IPS-15b (cell line): ENCODE measurements around the gene CHFR.
"Not testable (repeated sequence)": the region's sequence is repeated elsewhere in the genome, so short reads cannot be mapped to it uniquely, and the experiment has no call there.

ENCODE experiments used
- H3K27me3 ChIP-seq: one replicate; pipeline ENCODE4 v1.6.1; 2013; ENCODE audit warnings: low read length; ENCODE audit not compliant: control insufficient read depth, insufficient read depth
- H3K36me3 ChIP-seq: one replicate; pipeline ENCODE4 v1.6.1; 2013; ENCODE audit warnings: low read length; ENCODE audit not compliant: control insufficient read depth, insufficient read depth
- H3K4me1 ChIP-seq: one replicate; pipeline ENCODE4 v1.6.1; 2013; ENCODE audit warnings: mild to moderate bottlenecking, low read length; ENCODE audit not compliant: control insufficient read depth, insufficient read depth
- H3K4me3 ChIP-seq: one replicate; pipeline ENCODE4 v1.5.1; 2013; ENCODE audit warnings: low read depth, low read length
- H3K9ac ChIP-seq: one replicate; pipeline ENCODE4 v1.6.1; 2013; ENCODE audit warnings: low read depth, mild to moderate bottlenecking, low read length
- H3K9me3 ChIP-seq: one replicate; pipeline ENCODE4 v1.6.1; 2013; ENCODE audit warnings: mild to moderate bottlenecking, low read length; ENCODE audit not compliant: control insufficient read depth, insufficient read depth

Gene CHFR

DNA sequence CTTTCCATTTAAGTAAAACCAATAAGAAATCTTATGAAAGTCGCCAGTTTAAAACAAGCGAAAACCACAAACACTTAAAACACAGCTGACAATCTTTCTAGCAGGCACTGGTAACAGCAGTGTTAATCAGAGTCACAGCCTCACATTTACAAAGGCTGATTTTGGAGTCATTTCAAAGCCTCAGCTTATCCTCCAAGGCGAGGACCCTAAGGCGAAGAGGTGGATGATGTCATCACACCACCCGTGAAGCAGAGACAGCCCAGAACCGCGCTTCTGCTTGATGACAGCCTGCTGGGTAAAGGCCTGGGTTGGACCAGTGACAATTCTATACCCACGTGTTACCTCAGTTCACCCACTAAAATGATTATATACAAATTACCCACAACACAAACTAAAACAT is 68.8 kb downstream of the CHFR start:
- H3K36me3 ChIP-seq = peaks cover 45% of the 10 kb centered on the region
- no peaks in the 10 kb centered on the region for H3K4me1 ChIP-seq
- H3K27me3 ChIP-seq = no peaks in the 10 kb centered on the region

DNA sequence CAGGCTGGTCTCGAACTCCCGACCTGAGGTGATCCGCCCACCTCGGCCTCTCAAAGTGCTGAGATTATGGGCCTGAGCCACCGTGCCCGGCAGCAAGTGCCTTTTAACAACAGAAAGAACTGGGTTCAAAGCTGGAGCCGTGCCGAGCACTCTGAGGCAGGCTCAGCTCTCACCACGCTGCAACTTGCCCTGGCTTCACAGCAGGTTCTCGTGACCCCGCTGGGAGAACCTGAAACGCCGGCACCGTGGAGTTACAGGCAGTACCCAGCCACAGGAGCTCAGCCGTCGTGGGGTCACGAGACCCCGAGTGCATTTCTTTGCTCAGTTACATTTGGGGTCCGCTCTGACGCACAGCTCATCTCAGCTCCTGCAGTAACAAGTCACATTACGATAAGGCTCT is 73.2 kb downstream of the CHFR start:
- H3K9me3 ChIP-seq = no peaks in the 10 kb centered on the region
- no peak overlapping the region for H3K4me3 ChIP-seq
- peaks cover 44% of the 10 kb centered on the region for H3K36me3 ChIP-seq
- H3K4me1 ChIP-seq = no peaks in the 10 kb centered on the region
- H3K9ac ChIP-seq = no peak overlapping the region
- no peaks in the 10 kb centered on the region for H3K27me3 ChIP-seq

More for the DNA sequence above, 68.8 kb downstream of the CHFR start:
- no peaks in the 10 kb centered on the region for H3K9me3 ChIP-seq
- no peak overlapping the region for H3K4me3 ChIP-seq
- no peak overlapping the region for H3K9ac ChIP-seq

DNA sequence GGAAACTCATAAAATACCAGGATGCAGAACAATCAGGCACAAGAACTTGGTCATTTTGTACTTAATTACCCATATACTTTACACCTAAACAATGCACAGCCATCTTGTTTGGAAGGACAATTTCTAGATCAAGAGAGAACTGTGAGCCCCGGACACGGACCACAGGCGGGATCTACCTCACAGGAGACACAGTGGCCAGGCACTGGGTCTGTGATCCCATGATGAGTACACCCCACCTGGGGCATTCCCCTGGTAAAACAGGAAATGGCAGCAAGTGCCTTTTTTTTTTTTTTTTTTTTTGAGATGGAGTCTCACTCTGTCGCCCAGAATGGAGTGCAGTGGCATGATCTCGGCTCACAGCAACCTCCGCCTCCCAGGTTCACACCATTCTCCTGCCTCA is 74.0 kb downstream of the CHFR start:
- Histone ChIP-seq H3K4me3 (no peak overlapping the region), H3K4me1 (no peaks in the 10 kb centered on the region), H3K9ac (no peak overlapping the region), H3K9me3 (no peaks in the 10 kb centered on the region), H3K27me3 (no peaks in the 10 kb centered on the region), H3K36me3 (peaks cover 47% of the 10 kb centered on the region)

DNA sequence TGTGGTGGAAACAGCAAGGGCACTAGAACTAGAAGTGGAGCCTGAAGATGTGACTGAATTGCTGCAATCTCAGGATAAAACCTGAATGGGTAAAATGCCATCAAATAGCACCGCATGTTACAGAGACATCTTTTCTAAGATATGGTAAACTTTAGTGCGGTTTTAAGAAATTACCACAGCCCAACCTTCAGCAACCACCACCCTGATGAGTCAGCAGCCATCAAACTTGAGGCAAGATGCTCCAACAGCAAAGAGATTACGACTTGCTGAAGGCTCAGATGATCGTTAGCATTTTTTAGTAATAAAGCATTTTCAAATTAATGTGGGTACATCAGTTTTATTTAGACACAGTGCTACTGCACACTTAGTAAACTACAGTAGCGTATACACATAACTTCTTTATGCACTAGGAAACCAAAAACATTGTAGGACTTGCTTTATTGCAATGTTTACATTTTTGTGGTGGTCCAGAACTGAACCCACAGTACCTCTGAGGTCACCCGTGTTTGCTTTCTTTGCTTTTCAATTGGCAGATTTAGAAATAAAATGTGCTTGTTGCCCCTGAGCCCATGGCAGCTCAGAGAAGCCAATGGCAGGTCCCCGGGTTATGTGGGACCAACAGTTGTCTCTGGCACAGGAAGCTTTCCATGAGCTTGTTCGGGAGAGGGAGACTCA is 74.6 kb downstream of the CHFR start:
- H3K4me1 ChIP-seq = no peaks in the 10 kb centered on the region
- peaks cover 50% of the 10 kb centered on the region for H3K36me3 ChIP-seq
- no peak overlapping the region for H3K4me3 ChIP-seq
- no peaks in the 10 kb centered on the region for H3K9me3 ChIP-seq
- H3K27me3 ChIP-seq = no peaks in the 10 kb centered on the region
- H3K9ac ChIP-seq = no peak overlapping the region

DNA sequence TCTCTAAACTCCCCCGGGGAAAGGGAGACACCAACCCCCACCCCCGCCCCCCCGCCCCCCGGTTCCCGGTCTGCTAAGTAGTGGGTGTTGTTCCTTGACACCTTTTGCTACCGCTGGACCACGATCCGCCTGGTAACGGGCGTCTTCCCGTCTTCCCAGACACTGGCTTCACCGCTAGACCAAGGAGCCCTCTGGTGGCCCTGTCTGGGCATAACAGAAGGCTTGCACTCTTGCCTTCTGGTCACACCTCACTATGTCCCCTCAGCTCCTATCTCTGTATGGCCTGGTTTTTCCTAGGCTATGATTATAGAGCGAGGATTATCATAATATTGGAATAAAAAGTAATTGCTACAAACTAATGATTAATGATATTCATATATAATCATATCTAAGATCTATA is 78.0 kb downstream of the CHFR start:
- H3K27me3 ChIP-seq, H3K9ac ChIP-seq, H3K4me3 ChIP-seq, H3K9me3 ChIP-seq, H3K4me1 ChIP-seq: not testable (repeated sequence)
- peaks cover 47% of the 10 kb centered on the region for H3K36me3 ChIP-seq

DNA sequence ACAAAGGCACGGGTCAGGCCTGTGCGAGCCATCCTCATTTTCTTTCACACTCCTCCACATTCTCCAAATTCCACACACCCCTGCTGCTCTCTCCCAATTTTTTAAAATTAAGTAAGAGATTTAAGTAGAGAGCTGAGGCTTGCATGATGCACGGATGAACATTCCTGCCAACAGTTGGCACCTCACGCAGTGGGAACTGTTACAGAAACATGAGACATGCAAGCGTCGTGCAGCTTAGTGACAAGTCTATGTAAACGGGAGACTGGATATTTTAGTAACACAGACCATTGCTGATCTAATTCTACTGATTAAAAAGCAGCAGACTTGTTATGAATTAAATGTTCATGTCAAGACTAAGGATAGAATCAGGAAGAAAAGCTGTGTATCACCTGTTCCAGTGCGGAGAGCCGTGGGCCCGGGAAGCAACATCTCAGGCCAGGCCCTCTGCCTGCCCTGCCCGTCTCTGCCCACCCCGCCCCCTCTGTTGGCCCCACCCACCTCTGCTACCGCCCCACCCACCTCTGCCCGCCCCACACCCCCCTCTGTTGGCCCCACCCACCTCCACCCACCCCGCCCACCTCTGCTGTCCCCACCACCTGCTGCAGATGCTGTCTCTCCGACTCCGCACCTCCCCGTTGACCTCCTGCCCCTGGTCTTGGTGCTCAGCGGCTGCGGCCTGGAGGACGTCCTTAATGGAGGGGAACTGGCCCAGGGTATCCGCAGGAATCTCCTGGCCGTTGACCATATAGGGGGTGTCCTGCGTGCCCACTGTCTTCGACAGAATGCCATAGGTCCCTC is 79.9 kb downstream of the CHFR start:
- H3K4me1 ChIP-seq = no peaks in the 10 kb centered on the region
- H3K4me3 ChIP-seq = no peak overlapping the region
- peaks cover 45% of the 10 kb centered on the region for H3K36me3 ChIP-seq
- no peaks in the 10 kb centered on the region for H3K9me3 ChIP-seq
- no peak overlapping the region for H3K9ac ChIP-seq
- no peaks in the 10 kb centered on the region for H3K27me3 ChIP-seq

DNA sequence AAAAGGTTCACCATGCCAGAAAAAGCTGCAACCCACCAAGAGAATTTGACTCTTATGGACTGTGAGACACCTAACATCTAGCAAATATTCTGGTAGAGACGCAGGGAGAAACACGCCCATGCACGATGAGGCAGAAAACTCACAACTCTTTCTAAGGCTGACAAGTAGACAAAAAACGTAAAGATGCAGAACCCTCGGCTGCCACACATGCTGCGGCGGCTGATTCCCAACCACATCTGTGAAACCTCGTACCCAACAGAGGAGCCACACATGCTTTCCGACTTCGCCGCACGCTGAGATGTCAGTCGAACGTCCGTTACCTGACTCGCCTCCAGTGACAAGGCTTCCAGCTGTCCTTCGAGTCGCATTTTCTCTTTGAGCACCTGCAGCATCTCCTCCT is 80.5 kb downstream of the CHFR start:
- peaks cover 47% of the 10 kb centered on the region for H3K36me3 ChIP-seq
- H3K9me3 ChIP-seq = no peaks in the 10 kb centered on the region
- no peaks in the 10 kb centered on the region for H3K4me1 ChIP-seq

DNA sequence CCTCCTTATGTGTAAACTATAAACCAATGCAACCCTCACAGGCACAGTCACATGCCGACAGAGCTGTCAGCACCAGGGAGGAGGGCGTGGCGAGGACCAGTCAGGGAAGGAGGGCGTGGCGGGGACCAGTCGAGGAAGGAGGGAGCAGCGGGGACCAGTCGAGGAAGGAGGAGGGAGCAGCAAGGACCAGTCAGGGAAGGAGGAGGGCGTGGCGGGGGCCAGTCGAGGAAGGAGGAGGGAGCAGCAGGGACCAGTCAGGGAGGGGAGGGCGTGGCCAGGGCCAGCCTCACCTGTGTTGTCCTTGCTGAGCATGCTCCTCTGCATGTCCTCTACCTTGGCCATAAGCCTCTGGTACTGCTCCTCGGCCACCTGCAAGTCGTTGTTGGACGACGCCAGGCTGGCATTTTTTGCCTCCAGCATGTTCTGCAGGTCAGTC is 83.0 kb downstream of the CHFR start:
- Histone ChIP-seq H3K4me1 (no peaks in the 10 kb centered on the region), H3K27me3 (no peaks in the 10 kb centered on the region), H3K4me3 (no peak overlapping the region), H3K36me3 (peaks cover 62% of the 10 kb centered on the region), H3K9ac (no peak overlapping the region), H3K9me3 (no peaks in the 10 kb centered on the region)

More for the DNA sequence above, 80.5 kb downstream of the CHFR start:
- Histone ChIP-seq H3K9ac (no peak overlapping the region), H3K27me3 (no peaks in the 10 kb centered on the region), H3K4me3 (no peak overlapping the region)

DNA sequence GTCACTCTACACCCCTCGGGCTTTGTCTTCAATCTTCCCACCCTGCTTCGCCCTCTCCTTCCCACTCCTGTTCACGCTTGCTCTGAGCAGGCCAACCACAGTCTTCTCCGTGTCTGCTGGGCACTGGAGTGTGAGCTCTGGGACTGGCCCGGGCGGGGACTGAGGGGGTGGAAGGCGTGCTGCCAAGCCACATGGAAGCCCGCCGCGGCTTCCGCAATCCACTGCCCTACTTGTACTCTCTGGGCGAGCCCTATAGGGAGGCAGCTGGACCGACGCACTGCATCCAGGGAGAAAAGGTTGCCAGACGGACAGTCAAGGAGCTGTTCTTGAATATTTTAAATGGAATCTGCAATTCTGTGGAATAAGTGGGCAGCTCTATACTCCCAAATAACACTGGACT is 83.5 kb downstream of the CHFR start:
- no peaks in the 10 kb centered on the region for H3K4me1 ChIP-seq
- H3K27me3 ChIP-seq = no peaks in the 10 kb centered on the region
- no peak overlapping the region for H3K9ac ChIP-seq
- H3K4me3 ChIP-seq = no peak overlapping the region
- H3K36me3 ChIP-seq = peaks cover 66% of the 10 kb centered on the region
- no peaks in the 10 kb centered on the region for H3K9me3 ChIP-seq

DNA sequence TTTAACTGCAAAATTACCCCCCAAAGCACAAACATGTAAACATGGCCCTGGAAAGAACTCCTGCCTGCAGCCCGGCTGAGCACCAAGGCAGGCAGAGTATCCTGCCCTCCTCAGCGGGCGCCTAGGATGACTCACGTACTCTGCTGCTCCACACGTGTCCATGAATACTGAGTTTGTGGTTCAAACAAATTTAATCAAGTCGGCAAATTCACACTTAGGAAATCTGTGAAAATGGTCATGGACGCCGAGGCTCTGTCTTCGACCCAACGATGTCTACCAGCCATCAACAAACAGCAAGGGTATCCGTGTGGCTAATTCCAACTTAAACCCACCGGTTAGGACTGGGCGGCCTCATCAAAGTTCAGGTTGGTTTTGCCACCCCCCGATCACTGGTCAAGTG is 84.3 kb downstream of the CHFR start:
- Histone ChIP-seq H3K27me3 (no peaks in the 10 kb centered on the region), H3K4me3 (no peak overlapping the region), H3K4me1 (no peaks in the 10 kb centered on the region), H3K9ac (no peak overlapping the region), H3K36me3 (peaks cover 65% of the 10 kb centered on the region), H3K9me3 (no peaks in the 10 kb centered on the region)

DNA sequence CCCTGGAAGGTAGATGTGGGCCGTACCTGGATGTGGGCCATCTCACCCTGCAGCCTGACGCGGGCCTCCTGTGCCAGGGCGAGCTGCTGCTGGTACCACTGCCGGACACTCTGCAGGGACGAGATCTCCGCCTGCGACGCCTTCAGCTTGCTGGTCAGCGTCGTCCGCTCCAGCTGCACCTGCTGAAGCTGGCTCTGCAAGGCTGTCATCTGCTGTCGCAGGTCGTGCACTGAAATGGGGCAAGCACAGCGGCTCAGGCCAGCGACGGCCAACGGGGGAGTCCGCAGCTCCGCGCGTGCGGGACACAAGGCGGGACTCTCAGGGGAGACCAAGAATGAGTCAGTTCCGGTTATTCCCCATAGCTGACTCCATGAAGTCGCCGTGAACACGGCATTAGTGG is 85.7 kb downstream of the CHFR start:
- no peaks in the 10 kb centered on the region for H3K9me3 ChIP-seq
- no peak overlapping the region for H3K4me3 ChIP-seq
- H3K9ac ChIP-seq = no peak overlapping the region
- no peaks in the 10 kb centered on the region for H3K27me3 ChIP-seq
- H3K36me3 ChIP-seq = peaks cover 64% of the 10 kb centered on the region
- no peaks in the 10 kb centered on the region for H3K4me1 ChIP-seq

DNA sequence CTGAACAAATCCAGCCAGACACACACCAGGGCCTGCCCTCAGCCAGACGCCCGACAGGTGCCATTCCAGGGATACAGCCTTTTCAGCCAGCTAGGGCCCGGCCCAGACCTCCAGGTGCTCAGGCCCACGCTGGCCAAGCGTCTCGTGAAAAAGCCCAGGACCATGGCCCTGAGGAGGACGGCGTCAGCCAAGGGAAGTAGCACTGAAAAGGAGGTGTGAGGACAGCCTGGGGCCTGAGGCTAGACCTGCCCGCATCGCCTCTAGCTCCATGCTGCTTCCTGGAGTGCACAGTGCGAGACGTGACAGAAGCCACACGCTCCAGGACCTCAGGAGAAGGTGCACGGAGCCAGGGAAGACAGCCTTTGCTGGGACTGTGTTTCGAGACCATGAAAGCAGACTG is 88.6 kb downstream of the CHFR start:
- Histone ChIP-seq H3K36me3 (peaks cover 59% of the 10 kb centered on the region), H3K9me3 (no peaks in the 10 kb centered on the region), H3K4me1 (no peaks in the 10 kb centered on the region), H3K27me3 (no peaks in the 10 kb centered on the region), H3K9ac (no peak overlapping the region), H3K4me3 (no peak overlapping the region)
